Measurements from ENCODE around the gene ZNF326. TPM values are rescaled to one million over a fixed set of nuclear protein-coding genes. Genes with fewer than 3 reads are reported as not detected.

ZNF326 gene
- total RNA-seq, 1 experiment from 2014 or later: 39.0 TPM

DNA sequence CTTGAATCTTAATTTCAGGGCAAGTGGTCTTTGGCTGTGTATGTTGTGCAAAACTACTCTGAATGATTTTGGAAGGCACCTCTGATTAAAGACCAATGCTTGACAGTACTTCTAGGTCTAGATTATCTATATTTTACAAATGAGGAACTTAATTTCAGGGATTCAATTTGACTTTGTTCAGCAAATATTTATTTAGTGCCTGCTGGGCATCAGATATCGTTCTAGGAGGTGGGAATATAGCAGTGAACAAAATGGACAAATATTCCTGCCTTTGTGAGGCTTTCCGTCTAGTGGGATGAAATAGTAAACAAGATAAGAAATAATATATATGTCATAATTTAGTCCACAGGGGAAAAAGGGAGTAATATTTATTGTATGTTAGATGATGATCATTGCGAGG lies 4.7 kb downstream of the ZNF326 start:
- H2AK5ac ChIP-seq (ENCODE audit: insufficient read length, low read length): no peak overlapping the region
- H3K4me1 ChIP-seq (ENCODE audit: insufficient read depth, low read length): no peaks in the 10 kb centered on the region
- no peak overlapping the region for H2AFZ ChIP-seq (ENCODE audit: low read length)
- no peak overlapping the region for H2BK15ac ChIP-seq (ENCODE audit: low read depth, low read length)
- DNase-seq: no peak
- H3K27ac Mint-ChIP-seq: peak overlapping the region in 1 of 3 experiments; percentile 7; a peak in 1 of 7 replicates
- H2BK120ac ChIP-seq (ENCODE audit: low read depth, low read length, poor library complexity, severe bottlenecking): no peak overlapping the region
- H3K27me3 ChIP-seq (ENCODE audit: insufficient read depth, low read length): no peaks in the 10 kb centered on the region
- H3K36me3 Mint-ChIP-seq (ENCODE audit: insufficient read depth in 1 of 3, low read depth in 3 of 3): peaks cover 5 to 38% (median 27%) of the 10 kb centered on the region in 3 experiments
- no peak overlapping the region for H3K4me2 ChIP-seq (ENCODE audit: insufficient read depth, insufficient read length, low read length)
- H4K20me1 ChIP-seq (ENCODE audit: control insufficient read depth, insufficient read depth, insufficient read length): no peaks in the 10 kb centered on the region
- TF ChIP-seq CTCF (conservative IDR thresholded peaks at IDR 0.05): no peak
- no peak overlapping the region for H3K4me3 Mint-ChIP-seq
- no peaks in the 10 kb centered on the region for H3K9me3 ChIP-seq (ENCODE audit: control insufficient read depth, low read depth, low read length)
- no peak overlapping the region for H4K91ac ChIP-seq (ENCODE audit: insufficient read length, low read depth, low read length)
- no peak overlapping the region for H3K9ac ChIP-seq (ENCODE audit: extremely low read depth, insufficient read length, low read length)
- no peak overlapping the region for H3T11ph ChIP-seq (ENCODE audit: low read length)
- WGBS (ENCODE audit: extremely low coverage, insufficient read length, low lambda C conversion rate): 100% methylated on average over 1 of the region's 3 CpGs
- no peak overlapping the region for H2BK12ac ChIP-seq (ENCODE audit: insufficient read length, low read depth, low read length)
- H3K14ac ChIP-seq (ENCODE audit: insufficient read depth, low read length): no peak overlapping the region
- H3K79me1 ChIP-seq (ENCODE audit: insufficient read depth, low read depth, low read length, poor library complexity, severe bottlenecking): peaks cover 7% of the 10 kb centered on the region
- H3K4me1 Mint-ChIP-seq: peaks cover 24 to 38% of the 10 kb centered on the region in 2 experiments
- no peak overlapping the region for H3K4ac ChIP-seq (ENCODE audit: low read depth, low read length)
- H4K8ac ChIP-seq (replicated peaks; ENCODE audit: insufficient read length, low read depth, low read length): no peak overlapping the region
- H3K23ac ChIP-seq (ENCODE audit: insufficient read length, low read depth, low read length): no peak overlapping the region
- no peak overlapping the region for H3K56ac ChIP-seq (ENCODE audit: insufficient read length, low read depth, low read length)
- no peak overlapping the region for H2BK20ac ChIP-seq (ENCODE audit: low read depth, low read length, poor library complexity, severe bottlenecking)
- H3K27me3 Mint-ChIP-seq (ENCODE audit: low read depth): no peaks in the 10 kb centered on the region
- no peak overlapping the region for H4K5ac ChIP-seq (ENCODE audit: insufficient read length, low read depth, low read length)
- H3K9me3 Mint-ChIP-seq: no peaks in the 10 kb centered on the region; a peak in 1 of 5 replicates
- peaks cover under 1% of the 10 kb centered on the region for H3K23me2 ChIP-seq (ENCODE audit: insufficient read length, low read depth, low read length, poor library complexity, severe bottlenecking)
- H3K18ac ChIP-seq (ENCODE audit: insufficient read length, low read depth, low read length): no peak overlapping the region
- H3K27ac ChIP-seq (ENCODE audit: insufficient read length, low read depth, low read length): no peak overlapping the region
- peaks cover 25% of the 10 kb centered on the region; the same call in 1 of the 2 replicates for H3K79me2 ChIP-seq (ENCODE audit: insufficient read depth, low read length)
- H2BK5ac ChIP-seq (ENCODE audit: insufficient read length, low read length): no peak overlapping the region

All from H9 (cell line).